GM21423 (cell line): Measurements from ENCODE around the gene EPSTI1.
"Not testable (repeated sequence)": the region's sequence is repeated elsewhere in the genome, so short reads cannot be mapped to it uniquely, and the experiment has no call there.

Experiments
- ATAC-seq: cut with Tn5 transposase; IDR thresholded peaks from one replicate; pipeline ENCODE4 v1.9.1; 2021; ENCODE audit warnings: mild to moderate bottlenecking, moderate library complexity; ENCODE audit not compliant: unreplicated experiment

The EPSTI1 gene

GRCh38 chr13:42991898-42992763 is at the start of gene EPSTI1:
Gene EPSTI1, minus strand, starts transcription at chr13:42992241. Its CDS starts 76 bp downstream, at chr13:42992165.
- ATAC-seq: peak; percentile 70

- peak; percentile 50 for ATAC-seq
Measured at GRCh38 chr13:43041369-43041921, 49.4 kb upstream of the EPSTI1 start.

GRCh38 chr13:43040581-43041368 is 48.7 kb upstream of the EPSTI1 start:
- ATAC-seq: not testable (repeated sequence)

- no peak for ATAC-seq
Measured at GRCh38 chr13:43039966-43040365, 47.9 kb upstream of the EPSTI1 start.

GRCh38 chr13:43036351-43037250 is 44.6 kb upstream of the EPSTI1 start:
- no peak for ATAC-seq

- no peak for ATAC-seq
Measured at GRCh38 chr13:43033038-43033437, 41.0 kb upstream of the EPSTI1 start.

GRCh38 chr13:43031881-43032280 is 39.8 kb upstream of the EPSTI1 start:
- ATAC-seq: no peak

- no peak for ATAC-seq
Measured at GRCh38 chr13:43030548-43030947, 38.5 kb upstream of the EPSTI1 start.

GRCh38 chr13:43026262-43026661 is 34.2 kb upstream of the EPSTI1 start:
- ATAC-seq: no peak

GRCh38 chr13:43023289-43023963 is 31.4 kb upstream of the EPSTI1 start, which contains the start of gene DNAJC15:
Gene DNAJC15, plus strand, starts transcription at chr13:43023586. Its CDS starts 41 bp downstream, at chr13:43023627.
- peak; percentile 76 for ATAC-seq

- ATAC-seq: no peak
Measured at GRCh38 chr13:43022934-43023288, 30.9 kb upstream of the EPSTI1 start.

GRCh38 chr13:43021926-43022670 is 30.1 kb upstream of the EPSTI1 start:
- no peak for ATAC-seq

GRCh38 chr13:43020794-43021193 is 28.8 kb upstream of the EPSTI1 start:
- no peak for ATAC-seq

GRCh38 chr13:43019811-43020210 is 27.8 kb upstream of the EPSTI1 start:
- no peak for ATAC-seq

GRCh38 chr13:43016226-43016625 is 24.2 kb upstream of the EPSTI1 start:
- ATAC-seq: no peak

- no peak for ATAC-seq
Measured at GRCh38 chr13:43014162-43014561, 22.1 kb upstream of the EPSTI1 start.

GRCh38 chr13:43009506-43009905 is 17.5 kb upstream of the EPSTI1 start:
- no peak for ATAC-seq

- no peak for ATAC-seq
Measured at GRCh38 chr13:43008596-43008995, 16.6 kb upstream of the EPSTI1 start.

- ATAC-seq: no peak
Measured at GRCh38 chr13:43006893-43007631, 15.0 kb upstream of the EPSTI1 start.
